RPMI7951 (cell line): ENCODE results near the gene SCMH1. TPM values are rescaled to one million over a fixed set of nuclear protein-coding genes. Genes with fewer than 3 reads are reported as not detected.

Source experiments
- DNase-seq: peaks from one replicate; pipeline ENCODE4 v3.0.0-alpha.2; 2012; ENCODE audit warnings: low read depth
- total RNA-seq: library from RNA; depleted of rRNA; stranded (reverse); fragments of >200 nt; shearing (Covaris generic); gene quantifications from 2 replicates; pipeline ENCODE4 v1.2.3, GENCODE V29; 2014; rRNA removed

SCMH1 gene
- total RNA-seq, 1 experiment from 2014 or later = 24.6 TPM

- no peak for DNase-seq
These were observed 264.4 kb downstream of the SCMH1 start for GRCh38 chr1:40977716-40978115.

Other genes starting within 250 kb of the SCMH1 start
- 0.12 TPM in 1 of 2 replicates, not detected in the other for gene SLFNL1, start 220.6 kb downstream of the SCMH1 start, total RNA-seq
- not detected in 2 replicates for gene FOXO6, start 119.1 kb upstream of the SCMH1 start, total RNA-seq
- gene EDN2, start 242.4 kb upstream of the SCMH1 start, total RNA-seq = not detected in 2 replicates